HG03064 (cell line): ENCODE data around the gene CLIC4.
"Not testable (repeated sequence)": the region's sequence is repeated elsewhere in the genome, so short reads cannot be mapped to it uniquely, and the experiment has no call there.

Experiments used
- ATAC-seq: cut with Tn5 transposase; IDR thresholded peaks from one replicate; pipeline ENCODE4 v1.9.1; 2021; ENCODE audit warnings: low read depth; ENCODE audit not compliant: unreplicated experiment

Gene CLIC4

DNA sequence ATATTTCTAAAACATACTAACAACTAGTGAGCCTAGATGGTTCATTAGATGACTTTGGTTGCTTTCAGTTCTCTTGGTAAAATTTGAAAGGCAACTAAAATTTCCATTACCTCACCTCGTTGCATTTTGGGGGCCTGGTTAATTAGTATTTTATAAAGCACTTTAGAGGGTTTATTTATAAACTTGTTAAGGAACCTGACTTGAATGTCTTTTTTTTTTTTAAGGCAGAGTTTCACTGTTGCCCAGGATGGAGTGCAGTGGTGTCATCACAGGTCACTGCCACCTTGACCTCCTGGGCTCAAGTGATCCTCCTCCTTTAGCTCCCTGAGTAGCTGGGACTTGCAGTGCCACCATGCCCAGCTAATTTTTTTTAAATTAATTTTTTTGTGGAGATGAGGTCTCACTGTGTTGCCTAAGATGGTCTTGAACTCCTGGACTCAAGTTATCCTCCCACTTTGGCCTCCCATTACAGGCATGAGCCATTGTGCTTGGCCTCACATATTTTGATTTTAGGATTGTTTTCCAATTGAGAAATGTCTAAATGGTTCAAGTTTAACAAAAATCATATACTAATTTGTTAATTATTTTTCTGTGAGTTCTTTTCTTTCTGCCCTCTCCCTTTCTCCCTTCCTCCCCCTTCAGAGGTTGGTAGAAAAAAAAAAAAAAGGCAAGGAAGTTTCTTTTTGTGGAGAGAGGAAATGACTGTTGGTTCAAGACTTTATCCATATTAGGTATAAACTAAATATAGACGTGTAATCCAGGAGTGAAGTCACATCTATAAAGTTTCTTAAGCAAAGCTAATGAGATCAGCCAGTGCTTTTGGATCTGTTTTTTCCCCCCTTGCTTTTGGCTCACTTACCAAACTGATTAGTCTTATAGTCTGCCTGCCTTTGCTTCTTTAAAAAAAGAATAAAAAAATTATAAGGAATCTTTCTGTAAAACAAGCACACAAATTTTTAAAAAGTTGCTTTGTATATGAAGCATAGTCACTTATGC lies 24.7 kb downstream of the CLIC4 start:
- ATAC-seq = no peak

DNA sequence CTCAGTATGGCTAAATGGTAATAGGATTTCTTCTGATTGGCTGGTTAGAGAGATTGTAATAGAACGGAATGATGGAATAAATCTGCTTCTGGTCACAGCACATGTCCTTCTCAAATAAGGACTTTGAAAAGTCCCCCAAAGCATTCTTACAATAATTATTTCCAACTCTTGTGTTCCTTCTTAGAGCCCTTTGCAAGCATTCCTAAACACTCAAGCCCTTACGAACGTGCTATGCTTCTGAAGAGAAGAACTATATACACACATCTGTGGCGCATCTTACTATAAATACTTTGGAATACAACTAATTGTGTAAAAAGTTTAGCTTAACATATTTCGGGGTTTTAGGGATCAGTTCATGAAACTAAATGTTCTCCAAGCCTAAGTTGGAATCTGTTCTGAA lies 25.6 kb downstream of the CLIC4 start:
- no peak for ATAC-seq

- ATAC-seq = no peak
These were observed 26.3 kb downstream of the CLIC4 start for GRCh38 chr1:24771574-24771973.

- no peak for ATAC-seq
These were observed 28.4 kb downstream of the CLIC4 start for GRCh38 chr1:24773618-24774017.

- no peak for ATAC-seq
These were observed 30.1 kb downstream of the CLIC4 start for GRCh38 chr1:24775348-24775747.

DNA sequence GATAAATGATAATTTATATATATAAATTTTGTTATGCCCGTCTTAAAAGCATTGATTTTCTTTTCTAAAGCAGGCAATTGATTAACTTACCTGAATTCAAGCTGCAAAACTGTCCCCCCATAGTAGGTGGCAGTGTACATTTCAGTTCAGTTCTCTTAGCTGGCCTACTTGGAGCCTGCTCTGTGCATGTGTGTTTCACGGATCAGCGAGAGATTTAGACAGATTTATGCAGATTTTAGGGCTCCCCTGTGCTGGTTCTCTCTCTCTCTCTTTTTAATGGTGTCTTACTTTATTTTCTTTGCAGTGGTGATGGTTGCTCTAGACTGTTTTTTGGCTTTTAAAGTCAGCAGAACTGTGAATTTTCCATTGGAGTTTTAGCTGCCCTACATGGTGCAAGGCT lies 30.7 kb downstream of the CLIC4 start:
- no peak for ATAC-seq

DNA sequence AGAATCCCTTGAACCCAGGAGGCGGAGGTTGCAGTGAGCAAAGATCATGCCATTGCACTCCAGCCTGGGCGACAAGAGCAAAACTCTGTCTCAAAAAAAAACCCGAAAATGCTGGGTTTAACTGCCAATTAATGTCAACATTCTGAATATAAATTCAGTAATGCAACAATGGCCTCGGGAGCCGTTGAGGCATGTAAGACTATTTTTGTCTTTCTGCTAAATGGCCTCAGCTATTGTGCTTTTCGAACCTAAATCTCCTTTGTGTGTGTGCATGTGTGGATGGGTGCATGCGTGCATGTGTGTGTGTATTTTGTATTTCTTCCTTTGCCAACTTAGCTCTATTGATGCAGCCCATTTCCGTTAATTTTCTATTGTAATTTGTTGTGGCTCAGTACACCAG lies 31.6 kb downstream of the CLIC4 start:
- ATAC-seq = no peak

DNA sequence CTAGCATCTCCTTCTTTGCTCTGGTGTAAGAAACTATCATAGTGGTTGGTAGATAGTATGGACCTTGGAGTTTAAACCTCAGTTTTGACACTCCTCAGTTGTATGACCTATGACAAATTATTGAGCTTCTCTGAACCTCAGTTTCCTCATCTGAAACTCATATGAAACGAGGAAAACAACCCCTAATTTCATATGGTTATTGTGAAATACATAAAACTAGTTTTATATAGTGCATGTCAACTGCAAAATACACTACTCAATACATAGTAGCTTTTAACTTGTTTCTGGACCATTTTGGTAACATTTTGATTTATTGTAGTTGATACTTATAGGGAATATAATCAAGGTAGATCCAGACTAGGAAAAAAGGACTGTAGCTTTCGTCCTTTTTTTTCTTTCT lies 32.9 kb downstream of the CLIC4 start:
- ATAC-seq = no peak

- ATAC-seq = not testable (repeated sequence)
These were observed 34.0 kb downstream of the CLIC4 start for GRCh38 chr1:24779199-24779598.

DNA sequence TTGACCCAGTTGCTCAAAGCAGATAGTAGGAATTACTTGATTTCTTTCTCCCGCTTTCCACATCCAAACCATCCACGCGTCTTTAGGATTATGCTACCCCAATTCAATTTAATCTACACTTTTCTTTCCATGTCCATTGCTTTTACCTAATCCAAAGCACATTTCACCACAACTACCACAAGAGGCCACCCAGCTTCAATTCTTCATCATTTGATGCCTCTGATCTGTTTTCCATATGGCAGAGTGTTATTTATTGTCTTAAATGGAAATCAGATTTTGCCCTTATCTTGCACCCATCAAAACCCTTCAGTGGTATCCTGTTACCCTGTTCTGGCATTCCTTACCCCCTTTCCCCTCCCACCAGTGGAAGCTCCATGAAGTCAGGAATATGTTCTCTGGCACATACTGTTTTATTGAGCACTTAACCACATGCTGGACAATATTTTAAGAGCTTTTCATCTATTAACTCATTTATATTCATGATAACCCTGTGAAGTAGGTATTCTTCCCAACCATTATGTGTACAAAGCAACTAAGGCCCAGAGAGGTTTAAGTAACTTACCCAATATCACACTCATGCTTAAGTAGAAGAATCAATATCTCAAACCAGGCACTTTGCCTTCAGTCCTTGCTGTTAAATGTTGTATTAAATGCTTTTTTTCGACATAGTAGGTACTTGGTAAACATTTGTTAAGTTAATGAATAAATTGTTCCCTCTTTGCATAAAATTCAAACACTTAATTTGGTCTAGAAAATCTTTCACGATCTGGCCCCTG lies 34.6 kb downstream of the CLIC4 start:
- no peak for ATAC-seq

GRCh38 chr1:24780626-24781025 lies 35.4 kb downstream of the CLIC4 start:
- ATAC-seq = not testable (repeated sequence)

- no peak for ATAC-seq
These were observed 37.4 kb downstream of the CLIC4 start for GRCh38 chr1:24782689-24783088.

DNA sequence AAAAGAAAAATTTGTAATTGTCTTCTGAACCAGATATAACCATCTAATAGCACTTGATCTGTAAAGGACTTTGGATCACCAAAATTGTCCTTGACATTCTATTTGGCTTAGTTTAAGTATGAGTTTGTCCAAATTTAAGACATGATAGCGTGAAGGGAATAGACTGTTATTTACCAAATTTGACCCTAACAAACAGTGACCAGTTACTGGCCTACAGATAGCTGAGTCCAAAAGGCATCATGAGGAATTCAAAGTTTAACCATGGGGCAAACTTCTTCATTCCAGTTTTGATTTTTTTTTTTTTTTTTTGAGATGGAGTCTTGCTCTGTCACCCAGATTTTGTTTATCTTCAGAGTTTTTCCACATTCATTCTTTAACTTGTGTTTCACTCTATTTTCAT lies 38.5 kb downstream of the CLIC4 start:
- no peak for ATAC-seq

- no peak for ATAC-seq
These were observed 40.9 kb downstream of the CLIC4 start for GRCh38 chr1:24786191-24786590.

- no peak for ATAC-seq
These were observed 45.2 kb downstream of the CLIC4 start for GRCh38 chr1:24790490-24790889.

GRCh38 chr1:24793447-24794129 lies 48.3 kb downstream of the CLIC4 start:
- no peak for ATAC-seq

DNA sequence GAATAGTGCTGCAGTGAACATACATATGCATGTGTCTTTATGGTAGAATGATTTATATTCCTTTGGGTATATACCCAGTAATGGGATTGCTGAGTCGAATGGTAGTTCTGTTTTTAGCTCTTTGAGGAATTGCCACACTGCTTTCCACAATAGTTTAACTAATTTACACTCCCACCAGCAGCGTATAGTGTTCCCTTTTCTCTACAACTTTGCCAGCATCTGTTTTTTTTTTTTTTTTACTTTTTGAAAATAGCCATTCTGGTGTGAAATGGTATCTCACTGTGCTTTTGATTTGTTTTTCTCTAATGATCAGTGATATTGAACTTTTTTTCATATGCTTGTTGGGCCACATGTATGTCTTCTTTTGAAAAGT lies 48.9 kb downstream of the CLIC4 start:
- not testable (repeated sequence) for ATAC-seq

- ATAC-seq = no peak
These were observed 50.0 kb downstream of the CLIC4 start for GRCh38 chr1:24795236-24795635.

DNA sequence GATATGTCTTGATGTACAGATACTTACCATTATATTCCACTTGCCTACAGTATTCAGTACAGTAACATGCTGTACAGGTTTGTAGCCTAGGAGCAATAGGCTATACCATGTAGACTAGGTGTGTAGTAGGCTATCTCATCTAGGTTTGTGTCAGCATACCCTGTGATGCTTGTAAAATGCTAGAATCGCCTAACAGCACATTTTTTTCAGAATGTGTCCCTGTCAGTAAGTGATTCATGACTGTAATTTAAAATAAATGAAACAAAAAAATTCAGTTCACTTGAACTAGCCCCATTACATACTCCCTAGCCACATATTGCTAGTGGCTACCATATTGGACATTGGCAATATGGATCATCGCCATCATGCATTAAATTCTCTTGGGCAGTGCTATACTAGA lies 51.3 kb downstream of the CLIC4 start:
- ATAC-seq = no peak

DNA sequence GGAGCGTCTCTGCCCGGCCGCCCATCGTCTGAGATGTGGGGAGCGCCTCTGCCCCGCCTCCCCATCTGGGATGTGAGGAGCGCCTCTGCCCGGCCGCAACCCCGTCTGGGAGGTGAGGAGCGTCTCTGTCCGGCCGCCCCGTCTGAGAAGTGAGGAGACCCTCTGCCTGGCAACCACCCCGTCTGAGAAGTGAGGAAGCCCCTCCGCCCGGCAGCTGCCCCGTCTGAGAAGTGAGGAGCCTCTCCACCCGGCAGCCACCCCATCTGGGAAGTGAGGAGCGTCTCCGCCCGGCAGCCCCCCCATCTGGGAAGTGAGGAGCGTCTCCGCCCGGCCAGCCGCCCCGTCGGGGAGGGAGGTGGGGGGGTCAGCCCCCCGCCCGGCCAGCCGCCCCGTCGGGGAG lies 54.0 kb downstream of the CLIC4 start:
- ATAC-seq = not testable (repeated sequence)

- ATAC-seq = no peak
These were observed 55.9 kb downstream of the CLIC4 start for GRCh38 chr1:24801176-24801575.
